GM23338 (cell line): ENCODE measurements around the gene POLA1.

Experiments
- CREB1 ChIP-seq: fragments of 250-450 bp; sonication (Bioruptor Pico); IDR thresholded peaks from 2 replicates; pipeline ENCODE4 v1.5.0; 2020; ENCODE audit warnings: low read depth, mild to moderate bottlenecking, moderate library complexity
- CTCF ChIP-seq, 2 experiments: fragments of 200-600 bp in 1 of 2; sonication (generic) in 1 of 2; conservative IDR thresholded peaks; 2 replicates each; pipeline versions ENCODE4 v1.5.1 to v1.6.1; 2016 to 2017; ENCODE audit warnings: antibody characterized with exemption in 2 of 2, low read depth in 2 of 2, mild to moderate bottlenecking in 2 of 2, moderate library complexity in 1 of 2
- ETS1 ChIP-seq: IDR thresholded peaks from 2 replicates; pipeline ENCODE4 v1.6.1; 2016; ENCODE audit warnings: antibody characterized with exemption
- EZH2 ChIP-seq: fragments of 200-600 bp; sonication (generic); IDR thresholded peaks from one replicate; pipeline ENCODE4 v1.8.0; 2017; ENCODE audit warnings: antibody characterized with exemption, mild to moderate bottlenecking, low read depth; ENCODE audit not compliant: unreplicated experiment
- EZH2phosphoT487 ChIP-seq: fragments of 200-600 bp; sonication (generic); IDR thresholded peaks from one replicate; pipeline ENCODE4 v1.8.1; 2018; ENCODE audit warnings: antibody characterized with exemption; ENCODE audit not compliant: unreplicated experiment
- POLR2AphosphoS5 ChIP-seq: IDR thresholded peaks from 2 replicates; pipeline ENCODE4 v1.6.1; 2016; ENCODE audit warnings: antibody characterized with exemption, low read depth
- REST ChIP-seq: IDR thresholded peaks from one replicate; pipeline ENCODE4 v1.6.1; 2018; ENCODE audit warnings: antibody characterized with exemption; ENCODE audit not compliant: unreplicated experiment
- ZNF114 ChIP-seq: fragments of 250-450 bp; sonication (Bioruptor Pico); IDR thresholded peaks from 2 replicates; pipeline ENCODE4 v1.5.0; 2020; ENCODE audit warnings: mild to moderate bottlenecking, moderate library complexity

GRCh38 chrX:24672701-24673190 lies 21.0 kb upstream of the POLA1 start:
- TF ChIP-seq CTCF (conservative IDR thresholded peaks at IDR 0.05; ENCODE audit: low read depth in 2 of 2) (no peak), EZH2 (no peak), POLR2AphosphoS5 (no peak), EZH2phosphoT487 (no peak), CREB1 (CRISPR knock-in tag) (no peak), REST (no peak), ZNF114 (CRISPR knock-in tag) (no peak), ETS1 (no peak)
